HG02973 (cell line): ENCODE data around the gene OR2A5.
"Not testable (repeated sequence)": the region's sequence is repeated elsewhere in the genome, so short reads cannot be mapped to it uniquely, and the experiment has no call there.

Experiments used
- ATAC-seq: cut with Tn5 transposase; IDR thresholded peaks from one replicate; pipeline ENCODE4 v1.9.1; 2021; ENCODE audit warnings: moderate library complexity; ENCODE audit not compliant: unreplicated experiment

The OR2A5 gene

GRCh38 chr7:144032985-144033709 lies 15.6 kb upstream of the OR2A5 start:
- no peak for ATAC-seq

GRCh38 chr7:144035385-144035784 lies 13.4 kb upstream of the OR2A5 start:
- ATAC-seq = no peak

GRCh38 chr7:144036302-144036885 lies 12.4 kb upstream of the OR2A5 start:
- no peak for ATAC-seq

- ATAC-seq = no peak
These were observed 11.2 kb upstream of the OR2A5 start for GRCh38 chr7:144037414-144038035.

GRCh38 chr7:144038887-144039286 lies 9.9 kb upstream of the OR2A5 start:
- ATAC-seq = no peak

- no peak for ATAC-seq
These were observed 743 bp downstream of the OR2A5 start for GRCh38 chr7:144049491-144049890.

GRCh38 chr7:144050093-144050492 lies 1.3 kb downstream of the OR2A5 start:
- no peak for ATAC-seq

GRCh38 chr7:144050884-144051283 lies 2.1 kb downstream of the OR2A5 start:
- not testable (repeated sequence) for ATAC-seq

- no peak for ATAC-seq
These were observed 9.2 kb downstream of the OR2A5 start for GRCh38 chr7:144057954-144058353.

GRCh38 chr7:144063710-144064109 lies 15.0 kb downstream of the OR2A5 start:
- no peak for ATAC-seq

GRCh38 chr7:144069511-144069910 lies 20.8 kb downstream of the OR2A5 start, which contains the start of gene OR2A25:
Gene OR2A25 (plus strand): TSS chr7:144069811. CDS start chr7:144074220, 4,409 bp downstream.
- no peak for ATAC-seq

GRCh38 chr7:144069953-144070352 lies 21.2 kb downstream of the OR2A5 start:
- no peak for ATAC-seq

- no peak for ATAC-seq
These were observed 25.6 kb downstream of the OR2A5 start for GRCh38 chr7:144074374-144074773.

GRCh38 chr7:144085978-144086377 lies 37.2 kb downstream of the OR2A5 start, which contains the start of gene OR2A12:
Gene OR2A12 (plus strand): TSS chr7:144086278. CDS start chr7:144095108, 8,830 bp downstream.
- no peak for ATAC-seq

- no peak for ATAC-seq
These were observed 38.0 kb downstream of the OR2A5 start for GRCh38 chr7:144086730-144087129.

- no peak for ATAC-seq
These were observed 38.5 kb downstream of the OR2A5 start for GRCh38 chr7:144087230-144087629.

GRCh38 chr7:144090667-144091066 lies 41.9 kb downstream of the OR2A5 start:
- no peak for ATAC-seq

- ATAC-seq = no peak
These were observed 50.0 kb downstream of the OR2A5 start for GRCh38 chr7:144098776-144099175.

- no peak for ATAC-seq
These were observed 51.9 kb downstream of the OR2A5 start for GRCh38 chr7:144100607-144101006.

- no peak for ATAC-seq
These were observed 53.3 kb downstream of the OR2A5 start for GRCh38 chr7:144102041-144102440.

GRCh38 chr7:144105211-144105610 lies 56.5 kb downstream of the OR2A5 start:
- no peak for ATAC-seq
